Smooth muscle cell (in vitro differentiated cells): ENCODE results near the gene SNAPC1. TPM values are rescaled to one million over a fixed set of nuclear protein-coding genes. Genes with fewer than 3 reads are reported as not detected.

ENCODE experiments used
- DNase-seq: peaks from one replicate; lab custom pipeline; 2025; ENCODE audit not compliant: unreplicated experiment; lab: John Stamatoyannopoulos, UW
- H2AFZ ChIP-seq: fragments of 200-600 bp; sonication (generic); 2 replicates; pipeline ENCODE4 v1.6.0; 2016; ENCODE audit warnings: antibody characterized with exemption, low read depth, mild to moderate bottlenecking
- H3F3A ChIP-seq: fragments of 200-600 bp; sonication (generic); 2 replicates; pipeline ENCODE4 v1.6.0; 2017; ENCODE audit warnings: antibody characterized with exemption, low read depth
- H3K27ac ChIP-seq: fragments of 200-600 bp; sonication (generic); 2 replicates; pipeline ENCODE4 v1.5.1; 2016; ENCODE audit warnings: low read depth, mild to moderate bottlenecking
- H3K27me3 ChIP-seq: fragments of 200-600 bp; sonication (generic); 2 replicates; pipeline ENCODE4 v1.6.1; 2016; ENCODE audit warnings: low read depth, mild to moderate bottlenecking
- H3K36me3 ChIP-seq: fragments of 200-600 bp; sonication (generic); 2 replicates; pipeline ENCODE4 v1.5.1; 2016; ENCODE audit warnings: low read depth
- H3K4me1 ChIP-seq: fragments of 200-600 bp; sonication (generic); 2 replicates; pipeline ENCODE4 v1.5.1; 2016; ENCODE audit warnings: low read depth
- H3K4me2 ChIP-seq: fragments of 200-600 bp; sonication (generic); 2 replicates; pipeline ENCODE4 v1.6.0; 2016; ENCODE audit warnings: mild to moderate bottlenecking
- H3K4me3 ChIP-seq: fragments of 200-600 bp; sonication (generic); 2 replicates; pipeline ENCODE4 v1.5.1; 2016; ENCODE audit warnings: mild to moderate bottlenecking
- H3K79me2 ChIP-seq: fragments of 200-600 bp; sonication (generic); 2 replicates; pipeline ENCODE4 v1.6.0; 2016; ENCODE audit warnings: low read depth, mild to moderate bottlenecking
- H3K9ac ChIP-seq: fragments of 200-600 bp; sonication (generic); 2 replicates; pipeline ENCODE4 v1.6.0; 2016; ENCODE audit warnings: low read depth
- H3K9me3 ChIP-seq: fragments of 200-600 bp; sonication (generic); replicated peaks from 2 replicates; pipeline ENCODE4 v1.5.1; 2016; ENCODE audit warnings: low read depth
- H4K20me1 ChIP-seq: fragments of 200-600 bp; sonication (generic); 2 replicates; pipeline ENCODE4 v1.6.0; 2016; ENCODE audit warnings: low read depth
- WGBS: methylation state at CpG from one replicate; pipeline ENCODE4 v1.1.7; 2016; ENCODE audit warnings: low lambda C conversion rate; 5-methylcytosine and 5-hydroxymethylcytosine counted together
- polyA plus RNA-seq: library from polyadenylated mRNA; unstranded; fragments of >200 nt; fragmentation: Nextera tagmentation; extraction: Ambion mirVana; gene quantifications from 2 replicates; pipeline ENCODE4 v1.2.1, GENCODE V29; 2016
- total RNA-seq: library from RNA; depleted of rRNA; stranded (reverse); fragments of >200 nt; gene quantifications from 2 replicates; pipeline ENCODE4 v1.2.3, GENCODE V29; 2014
- TF ChIP-seq, protein P1 (sequence below): fragments of 200-600 bp; sonication (generic); IDR thresholded peaks from 2 replicates; pipeline ENCODE4 v1.5.1; 2017; ENCODE audit warnings: borderline replicate concordance, mild to moderate bottlenecking, antibody characterized with exemption; ENCODE audit not compliant: insufficient read depth, poor library complexity, severe bottlenecking

SNAPC1 gene
- total and polyA plus RNA-seq, 2 experiments from 2014 or later: 6.1 to 13.5 TPM

DNA sequence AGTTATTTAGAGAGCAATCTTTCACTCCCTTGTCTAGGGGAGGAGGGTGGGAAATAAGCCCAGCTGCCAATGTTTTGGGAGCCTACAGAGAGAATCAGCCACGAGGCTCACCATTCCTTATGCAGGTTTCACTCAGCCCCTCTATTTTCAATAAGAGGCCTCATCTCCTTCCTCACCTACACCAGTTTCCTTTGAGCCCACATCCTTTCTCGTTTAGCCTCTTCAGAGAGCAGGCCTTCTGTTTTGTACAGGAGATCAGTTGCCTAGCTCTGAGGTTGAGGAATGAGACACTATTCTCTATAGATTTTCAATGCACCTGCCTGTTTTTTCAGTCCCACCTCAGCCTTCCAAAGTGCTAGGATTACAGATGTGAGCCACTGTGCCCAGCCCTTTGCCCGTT is 17.9 kb downstream of the SNAPC1 start:
- no peaks in the 10 kb centered on the region for H3F3A ChIP-seq
- no peak for DNase-seq
- no peaks in the 10 kb centered on the region for H3K27me3 ChIP-seq
- no peak overlapping the region for H2AFZ ChIP-seq
- no peak overlapping the region for H3K27ac ChIP-seq
- 84% methylated on average over 3 of the region's 3 CpGs for WGBS
- H3K9me3 ChIP-seq: no peaks in the 10 kb centered on the region
- no peaks in the 10 kb centered on the region for H3K4me1 ChIP-seq
- no peak overlapping the region for H3K4me3 ChIP-seq
- no peak overlapping the region for H3K9ac ChIP-seq
- no peak overlapping the region for H3K4me2 ChIP-seq
- TF ChIP-seq, protein P1, sequence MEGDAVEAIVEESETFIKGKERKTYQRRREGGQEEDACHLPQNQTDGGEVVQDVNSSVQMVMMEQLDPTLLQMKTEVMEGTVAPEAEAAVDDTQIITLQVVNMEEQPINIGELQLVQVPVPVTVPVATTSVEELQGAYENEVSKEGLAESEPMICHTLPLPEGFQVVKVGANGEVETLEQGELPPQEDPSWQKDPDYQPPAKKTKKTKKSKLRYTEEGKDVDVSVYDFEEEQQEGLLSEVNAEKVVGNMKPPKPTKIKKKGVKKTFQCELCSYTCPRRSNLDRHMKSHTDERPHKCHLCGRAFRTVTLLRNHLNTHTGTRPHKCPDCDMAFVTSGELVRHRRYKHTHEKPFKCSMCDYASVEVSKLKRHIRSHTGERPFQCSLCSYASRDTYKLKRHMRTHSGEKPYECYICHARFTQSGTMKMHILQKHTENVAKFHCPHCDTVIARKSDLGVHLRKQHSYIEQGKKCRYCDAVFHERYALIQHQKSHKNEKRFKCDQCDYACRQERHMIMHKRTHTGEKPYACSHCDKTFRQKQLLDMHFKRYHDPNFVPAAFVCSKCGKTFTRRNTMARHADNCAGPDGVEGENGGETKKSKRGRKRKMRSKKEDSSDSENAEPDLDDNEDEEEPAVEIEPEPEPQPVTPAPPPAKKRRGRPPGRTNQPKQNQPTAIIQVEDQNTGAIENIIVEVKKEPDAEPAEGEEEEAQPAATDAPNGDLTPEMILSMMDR: no peak
- no peaks in the 10 kb centered on the region for H4K20me1 ChIP-seq
- H3K79me2 ChIP-seq: no peaks in the 10 kb centered on the region
- H3K36me3 ChIP-seq: peaks cover 8% of the 10 kb centered on the region

DNA sequence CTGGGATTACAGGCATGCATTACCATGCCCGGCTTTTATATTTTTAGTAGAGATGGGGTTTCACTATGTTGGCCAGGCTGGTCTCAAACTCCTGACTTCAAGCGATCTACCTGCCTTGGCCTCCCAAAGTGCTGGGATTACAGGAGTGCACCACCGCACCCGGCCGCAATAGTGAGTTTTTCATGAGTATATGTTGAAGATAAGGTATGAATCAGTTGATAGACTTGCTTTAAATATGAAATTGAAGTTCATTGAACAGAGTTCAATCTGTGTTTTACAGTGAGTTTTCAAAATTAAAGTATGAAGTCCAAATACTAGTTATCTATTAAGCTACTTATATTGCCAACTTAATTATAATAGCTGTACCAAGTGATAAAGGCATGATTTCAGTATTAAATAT is 35.1 kb downstream of the SNAPC1 start:
- no peaks in the 10 kb centered on the region for H3K36me3 ChIP-seq
- H3K79me2 ChIP-seq: no peaks in the 10 kb centered on the region
- no peaks in the 10 kb centered on the region for H3K4me1 ChIP-seq
- no peak for DNase-seq
- H3K27ac ChIP-seq: no peak overlapping the region
- no peak overlapping the region for H3K4me2 ChIP-seq
- H3K9ac ChIP-seq: no peak overlapping the region
- H3K27me3 ChIP-seq: no peaks in the 10 kb centered on the region
- TF ChIP-seq, protein P1: no peak
- no peaks in the 10 kb centered on the region for H3F3A ChIP-seq
- H3K9me3 ChIP-seq: no peaks in the 10 kb centered on the region
- no peak overlapping the region for H3K4me3 ChIP-seq
- no peak overlapping the region for H2AFZ ChIP-seq
- no peaks in the 10 kb centered on the region for H4K20me1 ChIP-seq
- 96% methylated on average over 5 of the region's 5 CpGs for WGBS

DNA sequence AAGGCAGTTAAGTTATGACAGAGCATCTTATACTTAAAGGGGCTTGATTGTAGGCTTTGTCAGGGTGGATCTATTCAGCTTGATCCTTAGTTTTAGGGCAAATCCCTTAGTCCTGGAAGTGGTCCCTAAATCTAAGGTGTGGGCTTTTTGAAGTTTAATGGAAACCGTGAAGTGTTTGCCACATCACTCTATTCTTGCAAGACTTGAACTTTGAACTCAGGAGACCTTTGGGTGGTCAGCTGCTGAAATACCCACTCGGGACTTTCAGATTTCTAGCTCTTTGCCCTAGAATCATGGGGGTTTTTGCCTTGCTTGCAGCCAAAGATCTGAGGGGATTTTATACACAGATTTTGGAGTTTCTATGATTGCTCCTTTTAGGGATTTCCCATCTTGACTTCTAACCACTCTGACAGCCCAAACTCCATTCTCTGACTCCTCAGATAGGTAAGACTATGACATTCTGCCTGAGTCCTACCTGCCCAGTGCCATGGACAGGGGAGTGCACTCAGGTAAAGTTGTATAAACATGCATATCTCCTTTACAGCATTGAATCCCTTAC is 39.9 kb downstream of the SNAPC1 start:
- Histone ChIP-seq H3F3A (no peaks in the 10 kb centered on the region), H3K9me3 (no peaks in the 10 kb centered on the region), H3K79me2 (no peaks in the 10 kb centered on the region), H3K27ac (no peak overlapping the region), H4K20me1 (no peaks in the 10 kb centered on the region), H3K4me3 (no peak overlapping the region), H2AFZ (no peak overlapping the region), H3K27me3 (no peaks in the 10 kb centered on the region), H3K4me1 (no peaks in the 10 kb centered on the region), H3K4me2 (no peak overlapping the region), H3K36me3 (no peaks in the 10 kb centered on the region), H3K9ac (no peak overlapping the region)
- no peak for DNase-seq
- TF ChIP-seq, protein P1: no peak
- 89% methylated on average over 2 of the region's 2 CpGs for WGBS

DNA sequence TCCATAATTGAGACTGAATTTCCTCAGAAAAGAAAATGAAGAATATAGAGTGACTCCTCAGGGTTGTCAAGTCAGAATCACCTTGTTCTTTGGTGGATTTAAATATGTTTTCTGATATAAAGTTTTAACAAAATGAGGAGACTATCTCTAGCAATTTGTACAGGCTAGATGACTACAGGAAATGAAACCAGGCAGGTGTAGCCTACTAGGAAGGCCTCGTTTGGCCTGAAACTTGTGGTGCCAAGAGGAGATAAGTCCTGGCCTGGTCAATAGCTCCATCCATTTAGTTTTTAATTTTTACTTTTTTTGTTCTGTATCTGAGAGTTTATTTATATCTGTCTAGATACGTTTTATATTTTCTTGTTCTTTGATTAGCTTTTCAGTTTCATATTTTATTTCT is 41.5 kb downstream of the SNAPC1 start:
- no peak overlapping the region for H3K4me2 ChIP-seq
- no peaks in the 10 kb centered on the region for H3F3A ChIP-seq
- no peaks in the 10 kb centered on the region for H3K9me3 ChIP-seq
- H3K79me2 ChIP-seq: no peaks in the 10 kb centered on the region
- no peaks in the 10 kb centered on the region for H3K27me3 ChIP-seq
- H3K27ac ChIP-seq: no peak overlapping the region
- WGBS: 92% methylated on average over 2 of the region's 2 CpGs
- TF ChIP-seq, protein P1: no peak
- H3K4me3 ChIP-seq: no peak overlapping the region
- H2AFZ ChIP-seq: no peak overlapping the region
- no peak overlapping the region for H3K9ac ChIP-seq
- DNase-seq: no peak
- H3K4me1 ChIP-seq: no peaks in the 10 kb centered on the region
- H4K20me1 ChIP-seq: no peaks in the 10 kb centered on the region
- H3K36me3 ChIP-seq: no peaks in the 10 kb centered on the region
